Measurements from ENCODE around the gene S1PR1. TPM values are rescaled to one million over a fixed set of nuclear protein-coding genes. Genes with fewer than 3 reads are reported as not detected.

S1PR1 gene
- total RNA-seq, 1 experiment from 2014 or later = 0.24 TPM

DNA sequence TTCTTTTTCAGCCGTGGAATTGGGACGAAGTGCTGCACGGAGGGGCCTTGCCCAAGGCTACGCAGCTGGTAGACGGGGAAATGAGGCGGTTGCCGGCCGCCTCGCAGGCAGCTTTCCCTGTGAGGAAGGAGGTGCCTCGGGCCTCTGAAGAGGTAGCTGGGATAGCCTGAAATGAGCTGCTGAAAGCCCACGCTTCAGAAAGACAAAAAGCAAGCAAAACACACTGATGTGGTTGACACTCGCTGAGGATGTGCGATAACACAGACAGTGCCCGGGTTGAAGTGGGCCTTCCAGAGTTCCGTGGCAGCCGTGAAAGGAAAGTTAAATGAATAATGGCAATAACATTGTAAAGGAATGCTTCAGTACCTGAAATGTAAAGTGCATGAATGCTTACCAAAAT is 47.2 kb downstream of the S1PR1 start:
- H3K4me1 Mint-ChIP-seq = peaks cover 5% of the 10 kb centered on the region in 2 experiments; a peak in 1 of 4 replicates
- H3K9ac ChIP-seq (ENCODE audit: extremely low read depth, insufficient read length, low read length) = no peak overlapping the region
- H3K23ac ChIP-seq (ENCODE audit: insufficient read length, low read depth, low read length) = no peak overlapping the region
- H3K14ac ChIP-seq (ENCODE audit: insufficient read depth, low read length) = no peak overlapping the region
- H3K4ac ChIP-seq (ENCODE audit: low read depth, low read length) = no peak overlapping the region
- no peaks in the 10 kb centered on the region for H3K4me1 ChIP-seq (ENCODE audit: insufficient read depth, low read length)
- no peak for DNase-seq
- no peak overlapping the region for H4K8ac ChIP-seq (replicated peaks; ENCODE audit: insufficient read length, low read depth, low read length)
- no peaks in the 10 kb centered on the region for H3K79me2 ChIP-seq (ENCODE audit: insufficient read depth, low read length)
- H4K20me1 ChIP-seq (ENCODE audit: control insufficient read depth, insufficient read depth, insufficient read length) = no peaks in the 10 kb centered on the region
- H2BK120ac ChIP-seq (ENCODE audit: low read depth, low read length, poor library complexity, severe bottlenecking) = no peak overlapping the region
- H3T11ph ChIP-seq (ENCODE audit: low read length) = no peak overlapping the region
- no peaks in the 10 kb centered on the region for H3K9me3 ChIP-seq (ENCODE audit: control insufficient read depth, low read depth, low read length)
- H3K18ac ChIP-seq (ENCODE audit: insufficient read length, low read depth, low read length) = no peak overlapping the region
- no peak overlapping the region for H2AFZ ChIP-seq (ENCODE audit: low read length)
- WGBS (ENCODE audit: extremely low coverage, insufficient read length, low lambda C conversion rate) = no CpG with 5 or more reads among the region's 16 CpGs
- no peak for TF ChIP-seq CTCF (conservative IDR thresholded peaks at IDR 0.05)
- H2BK20ac ChIP-seq (ENCODE audit: low read depth, low read length, poor library complexity, severe bottlenecking) = no peak overlapping the region
- H3K4me2 ChIP-seq (ENCODE audit: insufficient read depth, insufficient read length, low read length) = no peak overlapping the region
- H4K91ac ChIP-seq (ENCODE audit: insufficient read length, low read depth, low read length) = no peak overlapping the region
- H3K9me3 Mint-ChIP-seq = no peaks in the 10 kb centered on the region
- peak overlapping the region in 1 of 3 experiments; percentile 67; a peak in 1 of 7 replicates for H3K27ac Mint-ChIP-seq
- H2AK5ac ChIP-seq (ENCODE audit: insufficient read length, low read length) = no peak overlapping the region
- H3K4me3 Mint-ChIP-seq = no peak overlapping the region
- no peaks in the 10 kb centered on the region; the same call in 1 of the 2 replicates for H3K27me3 Mint-ChIP-seq (ENCODE audit: low read depth)
- no peak overlapping the region for H3K56ac ChIP-seq (ENCODE audit: insufficient read length, low read depth, low read length)
- H3K36me3 Mint-ChIP-seq (ENCODE audit: insufficient read depth in 1 of 3, low read depth in 3 of 3) = no peaks in the 10 kb centered on the region
- no peaks in the 10 kb centered on the region for H3K23me2 ChIP-seq (ENCODE audit: insufficient read length, low read depth, low read length, poor library complexity, severe bottlenecking)
- H3K27ac ChIP-seq (ENCODE audit: insufficient read length, low read depth, low read length) = no peak overlapping the region
- H2BK12ac ChIP-seq (ENCODE audit: insufficient read length, low read depth, low read length) = no peak overlapping the region
- no peaks in the 10 kb centered on the region for H3K27me3 ChIP-seq (ENCODE audit: insufficient read depth, low read length)
- no peak overlapping the region for H2BK15ac ChIP-seq (ENCODE audit: low read depth, low read length)
- no peak overlapping the region for H4K5ac ChIP-seq (ENCODE audit: insufficient read length, low read depth, low read length)
- no peaks in the 10 kb centered on the region for H3K79me1 ChIP-seq (ENCODE audit: insufficient read depth, low read depth, low read length, poor library complexity, severe bottlenecking)
- H2BK5ac ChIP-seq (ENCODE audit: insufficient read length, low read length) = no peak overlapping the region

Data from H9 (cell line).